Measurements from ENCODE around the gene KATNBL1.

DNA sequence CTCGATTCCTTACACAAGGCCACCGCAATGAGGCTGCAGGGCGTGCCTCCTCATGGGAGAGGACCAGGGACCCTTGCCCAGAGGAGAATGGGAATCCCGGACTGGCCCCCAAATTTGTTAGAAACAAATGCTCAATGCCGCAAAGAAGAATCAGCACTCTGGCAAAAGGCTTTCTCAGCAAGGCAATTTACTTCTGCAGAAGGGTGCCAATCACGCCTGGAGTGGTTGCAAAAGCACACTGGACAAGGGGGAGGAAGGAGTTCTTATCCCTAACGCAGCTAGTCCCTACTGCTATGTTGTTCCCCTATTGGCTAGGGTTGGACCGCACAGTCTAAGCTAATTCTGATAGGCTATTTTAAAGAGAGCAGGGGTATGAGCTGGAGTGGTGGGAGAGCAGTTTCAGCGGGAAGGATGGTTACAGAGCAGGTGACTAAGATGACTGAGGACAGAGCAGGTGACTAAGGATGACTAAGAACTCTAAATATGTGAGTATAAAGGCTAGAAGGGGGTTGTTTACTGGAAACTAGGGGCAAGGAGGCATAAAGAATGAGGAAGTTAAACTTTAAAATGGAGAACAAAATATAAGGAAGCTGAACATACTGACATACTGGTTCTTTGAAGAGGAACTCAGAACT is 48.5 kb downstream of the KATNBL1 start:
- TF ChIP-seq, protein P1, sequence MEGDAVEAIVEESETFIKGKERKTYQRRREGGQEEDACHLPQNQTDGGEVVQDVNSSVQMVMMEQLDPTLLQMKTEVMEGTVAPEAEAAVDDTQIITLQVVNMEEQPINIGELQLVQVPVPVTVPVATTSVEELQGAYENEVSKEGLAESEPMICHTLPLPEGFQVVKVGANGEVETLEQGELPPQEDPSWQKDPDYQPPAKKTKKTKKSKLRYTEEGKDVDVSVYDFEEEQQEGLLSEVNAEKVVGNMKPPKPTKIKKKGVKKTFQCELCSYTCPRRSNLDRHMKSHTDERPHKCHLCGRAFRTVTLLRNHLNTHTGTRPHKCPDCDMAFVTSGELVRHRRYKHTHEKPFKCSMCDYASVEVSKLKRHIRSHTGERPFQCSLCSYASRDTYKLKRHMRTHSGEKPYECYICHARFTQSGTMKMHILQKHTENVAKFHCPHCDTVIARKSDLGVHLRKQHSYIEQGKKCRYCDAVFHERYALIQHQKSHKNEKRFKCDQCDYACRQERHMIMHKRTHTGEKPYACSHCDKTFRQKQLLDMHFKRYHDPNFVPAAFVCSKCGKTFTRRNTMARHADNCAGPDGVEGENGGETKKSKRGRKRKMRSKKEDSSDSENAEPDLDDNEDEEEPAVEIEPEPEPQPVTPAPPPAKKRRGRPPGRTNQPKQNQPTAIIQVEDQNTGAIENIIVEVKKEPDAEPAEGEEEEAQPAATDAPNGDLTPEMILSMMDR (IDR thresholded peaks at IDR 0.05): no peak
- TF ChIP-seq POLR2A (IDR thresholded peaks at IDR 0.05): no peak

Data from thyroid gland (tissue), 4 donors.